ENCODE data around the gene MED26. TPM values are rescaled to one million over a fixed set of nuclear protein-coding genes. Genes with fewer than 3 reads are reported as not detected.

MED26 gene
- total RNA-seq, 1 experiment from 2014 or later, result 4.4 TPM

GRCh38 chr19:16591803-16592556, 36.0 kb downstream of the MED26 start:
- no peak for DNase-seq (ENCODE audit: extremely low read depth, low read depth)

- DNase-seq (ENCODE audit: extremely low read depth, low read depth), result no peak
These were observed 36.9 kb downstream of the MED26 start for GRCh38 chr19:16590876-16591802.

- no peak for DNase-seq (ENCODE audit: extremely low read depth, low read depth)
These were observed 38.1 kb downstream of the MED26 start for GRCh38 chr19:16589917-16590316.

- DNase-seq (ENCODE audit: extremely low read depth, low read depth), result no peak
These were observed 39.0 kb downstream of the MED26 start for GRCh38 chr19:16588824-16589577.

GRCh38 chr19:16587833-16588823, 39.9 kb downstream of the MED26 start:
- no peak for DNase-seq (ENCODE audit: extremely low read depth, low read depth)

- DNase-seq (ENCODE audit: extremely low read depth, low read depth), result no peak
These were observed 40.8 kb downstream of the MED26 start for GRCh38 chr19:16586991-16587832.

GRCh38 chr19:16586477-16586871, 41.5 kb downstream of the MED26 start:
- no peak for DNase-seq (ENCODE audit: extremely low read depth, low read depth)

- no peak for DNase-seq (ENCODE audit: extremely low read depth, low read depth)
These were observed 42.1 kb downstream of the MED26 start for GRCh38 chr19:16585808-16586476.

GRCh38 chr19:16585094-16585801, 42.8 kb downstream of the MED26 start:
- no peak for DNase-seq (ENCODE audit: extremely low read depth, low read depth)

GRCh38 chr19:16584248-16585093, 43.5 kb downstream of the MED26 start:
- DNase-seq (ENCODE audit: extremely low read depth, low read depth), result peak; percentile 65

- no peak for DNase-seq (ENCODE audit: extremely low read depth, low read depth)
These were observed 45.3 kb downstream of the MED26 start for GRCh38 chr19:16582486-16583261.

GRCh38 chr19:16581971-16582343, 46.0 kb downstream of the MED26 start:
- no peak for DNase-seq (ENCODE audit: extremely low read depth, low read depth)

GRCh38 chr19:16581145-16581970, 46.6 kb downstream of the MED26 start:
- no peak for DNase-seq (ENCODE audit: extremely low read depth, low read depth)

GRCh38 chr19:16579381-16579780, 48.6 kb downstream of the MED26 start:
- DNase-seq (ENCODE audit: extremely low read depth, low read depth), result no peak

GRCh38 chr19:16577531-16577985, 50.4 kb downstream of the MED26 start:
- no peak for DNase-seq (ENCODE audit: extremely low read depth, low read depth)

Measured in NCI-H460 (cell line).